Measurements from ENCODE around the gene MACF1. TPM values are rescaled to one million over a fixed set of nuclear protein-coding genes. Genes with fewer than 3 reads are reported as not detected.

Gene MACF1
- total RNA-seq, 3 donors from 2014 or later, result 279 to 350 (median 325) TPM

DNA sequence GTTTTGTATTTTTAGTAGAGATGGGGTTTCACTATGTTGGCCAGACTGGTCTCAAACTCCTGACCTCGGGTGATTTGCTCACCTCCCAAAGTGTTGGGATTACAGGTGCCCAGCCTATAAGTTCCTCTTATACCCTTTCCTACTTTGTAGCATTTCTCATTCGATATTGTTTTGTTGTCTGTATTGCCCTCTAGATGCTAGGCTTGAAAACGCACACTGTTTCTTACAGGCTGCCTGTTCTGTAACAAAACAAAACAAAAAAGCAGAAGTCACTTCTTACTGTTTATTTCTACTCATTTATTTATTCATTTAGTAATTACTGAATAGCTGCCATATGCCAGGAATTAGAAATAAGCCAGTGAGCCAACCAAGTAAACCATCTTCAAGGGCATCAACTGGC lies 150.1 kb downstream of the MACF1 start:
- no peak for TF ChIP-seq POLR2AphosphoS5 (IDR thresholded peaks at IDR 0.05)
- no peak for TF ChIP-seq POLR2A (IDR thresholded peaks at IDR 0.05)
- TF ChIP-seq, protein P1, sequence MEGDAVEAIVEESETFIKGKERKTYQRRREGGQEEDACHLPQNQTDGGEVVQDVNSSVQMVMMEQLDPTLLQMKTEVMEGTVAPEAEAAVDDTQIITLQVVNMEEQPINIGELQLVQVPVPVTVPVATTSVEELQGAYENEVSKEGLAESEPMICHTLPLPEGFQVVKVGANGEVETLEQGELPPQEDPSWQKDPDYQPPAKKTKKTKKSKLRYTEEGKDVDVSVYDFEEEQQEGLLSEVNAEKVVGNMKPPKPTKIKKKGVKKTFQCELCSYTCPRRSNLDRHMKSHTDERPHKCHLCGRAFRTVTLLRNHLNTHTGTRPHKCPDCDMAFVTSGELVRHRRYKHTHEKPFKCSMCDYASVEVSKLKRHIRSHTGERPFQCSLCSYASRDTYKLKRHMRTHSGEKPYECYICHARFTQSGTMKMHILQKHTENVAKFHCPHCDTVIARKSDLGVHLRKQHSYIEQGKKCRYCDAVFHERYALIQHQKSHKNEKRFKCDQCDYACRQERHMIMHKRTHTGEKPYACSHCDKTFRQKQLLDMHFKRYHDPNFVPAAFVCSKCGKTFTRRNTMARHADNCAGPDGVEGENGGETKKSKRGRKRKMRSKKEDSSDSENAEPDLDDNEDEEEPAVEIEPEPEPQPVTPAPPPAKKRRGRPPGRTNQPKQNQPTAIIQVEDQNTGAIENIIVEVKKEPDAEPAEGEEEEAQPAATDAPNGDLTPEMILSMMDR (IDR thresholded peaks at IDR 0.05), result no peak
- DNase-seq (ENCODE audit: low spot score in 2 of 2), result no peak
- Histone ChIP-seq H3K27me3 (no peaks in the 10 kb centered on the region), H3K4me1 (peaks cover 0 to 8% of the 10 kb centered on the region in 2 donors), H3K27ac (no peak overlapping the region), H3K4me3 (no peak overlapping the region), H3K9me3 (no peaks in the 10 kb centered on the region), H3K36me3 (peaks cover 19% of the 10 kb centered on the region)
- intact Hi-C loops (cut with DNase I; ENCODE audit: low total_unique reads), result no loop called here

DNA sequence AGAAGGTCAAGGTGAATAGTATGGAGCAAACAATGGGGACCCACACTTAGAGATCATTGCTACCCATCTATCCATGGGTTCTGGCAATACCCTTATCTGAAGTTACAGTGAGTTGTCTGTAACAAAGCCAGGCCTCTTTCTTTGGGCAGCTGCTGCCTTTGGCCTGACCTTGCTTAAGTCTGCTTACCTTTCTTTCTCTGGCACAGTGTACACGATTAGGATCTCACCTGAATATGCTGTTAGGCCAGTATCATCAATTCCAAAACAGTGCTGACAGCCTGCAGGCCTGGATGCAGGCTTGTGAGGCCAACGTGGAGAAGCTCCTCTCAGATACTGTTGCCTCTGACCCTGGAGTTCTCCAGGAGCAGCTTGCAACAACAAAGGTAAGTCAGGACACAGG lies 154.0 kb downstream of the MACF1 start:
- Histone ChIP-seq H3K4me3 (no peak overlapping the region), H3K9me3 (no peaks in the 10 kb centered on the region), H3K4me1 (peaks cover 0 to 8% of the 10 kb centered on the region in 2 donors), H3K36me3 (peaks cover 20% of the 10 kb centered on the region), H3K27me3 (no peaks in the 10 kb centered on the region), H3K27ac (peak overlapping the region in 1 of 2 donors; percentile 48)
- no peak for DNase-seq (ENCODE audit: low spot score in 2 of 2)
- intact Hi-C loops (cut with DNase I; ENCODE audit: low total_unique reads), result no loop called here
- TF ChIP-seq POLR2A (IDR thresholded peaks at IDR 0.05) (no peak), POLR2AphosphoS5 (IDR thresholded peaks at IDR 0.05) (no peak)
- TF ChIP-seq, protein P1 (IDR thresholded peaks at IDR 0.05), result no peak

DNA sequence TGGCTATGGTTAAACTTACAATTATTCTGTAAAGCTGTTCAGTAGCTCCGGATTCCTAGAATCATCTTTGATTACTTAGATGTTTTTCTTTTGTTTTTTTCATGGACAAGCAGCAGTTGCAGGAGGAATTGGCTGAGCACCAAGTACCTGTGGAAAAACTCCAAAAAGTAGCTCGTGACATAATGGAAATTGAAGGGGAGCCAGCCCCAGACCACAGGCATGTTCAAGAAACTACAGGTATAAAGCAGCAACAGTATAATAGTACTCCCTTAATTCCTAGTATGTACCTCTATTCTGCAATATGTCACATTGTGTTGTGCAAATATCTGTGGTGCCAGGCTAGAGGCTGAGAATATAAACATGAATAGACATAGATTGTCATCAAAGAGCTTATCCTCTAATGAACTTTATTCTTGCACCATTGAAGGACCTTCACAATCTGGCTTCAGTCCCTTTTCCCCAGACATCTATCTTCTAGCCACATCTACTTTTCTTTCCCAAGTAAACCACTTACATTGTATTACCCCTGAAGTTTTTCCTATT lies 154.6 kb downstream of the MACF1 start:
- no peaks in the 10 kb centered on the region for H3K9me3 ChIP-seq
- peaks cover 0 to 8% of the 10 kb centered on the region in 2 donors for H3K4me1 ChIP-seq
- peak in 1 of 2 donors; percentile 79 for DNase-seq (ENCODE audit: low spot score in 2 of 2)
- no peak overlapping the region for H3K4me3 ChIP-seq
- intact Hi-C loops (cut with DNase I; ENCODE audit: low total_unique reads), result no loop called here
- H3K27ac ChIP-seq, result peak overlapping the region; percentile 48 to 64
- peaks cover 17% of the 10 kb centered on the region for H3K36me3 ChIP-seq
- H3K27me3 ChIP-seq, result no peaks in the 10 kb centered on the region
- TF ChIP-seq POLR2AphosphoS5 (IDR thresholded peaks at IDR 0.05) (no peak), POLR2A (IDR thresholded peaks at IDR 0.05) (no peak)
- TF ChIP-seq, protein P1 (IDR thresholded peaks at IDR 0.05), result no peak

DNA sequence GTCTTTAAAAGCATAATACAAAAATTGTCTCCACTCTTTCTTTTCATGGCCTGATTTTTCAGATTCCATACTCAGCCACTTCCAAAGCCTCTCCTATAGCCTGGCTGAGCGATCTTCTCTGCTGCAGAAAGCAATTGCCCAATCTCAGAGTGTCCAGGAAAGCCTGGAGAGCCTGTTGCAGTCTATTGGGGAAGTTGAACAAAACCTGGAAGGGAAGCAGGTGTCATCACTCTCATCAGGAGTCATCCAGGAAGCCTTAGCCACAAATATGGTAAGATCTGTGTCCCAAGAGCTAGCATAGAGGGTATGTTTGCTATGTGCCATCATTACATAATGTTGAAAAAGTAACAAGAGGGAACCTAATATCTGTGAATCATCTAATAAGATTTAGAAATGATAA lies 156.2 kb downstream of the MACF1 start:
- peaks cover 0 to 8% of the 10 kb centered on the region in 2 donors for H3K4me1 ChIP-seq
- H3K4me3 ChIP-seq, result no peak overlapping the region
- no peak overlapping the region for H3K27ac ChIP-seq
- no peaks in the 10 kb centered on the region for H3K9me3 ChIP-seq
- intact Hi-C loops (cut with DNase I; ENCODE audit: low total_unique reads), result no loop called here
- DNase-seq (ENCODE audit: low spot score in 2 of 2), result no peak
- no peaks in the 10 kb centered on the region for H3K27me3 ChIP-seq
- H3K36me3 ChIP-seq, result peaks cover 17% of the 10 kb centered on the region
- no peak for TF ChIP-seq POLR2A (IDR thresholded peaks at IDR 0.05)
- TF ChIP-seq, protein P1 (IDR thresholded peaks at IDR 0.05), result no peak
- no peak for TF ChIP-seq POLR2AphosphoS5 (IDR thresholded peaks at IDR 0.05)

DNA sequence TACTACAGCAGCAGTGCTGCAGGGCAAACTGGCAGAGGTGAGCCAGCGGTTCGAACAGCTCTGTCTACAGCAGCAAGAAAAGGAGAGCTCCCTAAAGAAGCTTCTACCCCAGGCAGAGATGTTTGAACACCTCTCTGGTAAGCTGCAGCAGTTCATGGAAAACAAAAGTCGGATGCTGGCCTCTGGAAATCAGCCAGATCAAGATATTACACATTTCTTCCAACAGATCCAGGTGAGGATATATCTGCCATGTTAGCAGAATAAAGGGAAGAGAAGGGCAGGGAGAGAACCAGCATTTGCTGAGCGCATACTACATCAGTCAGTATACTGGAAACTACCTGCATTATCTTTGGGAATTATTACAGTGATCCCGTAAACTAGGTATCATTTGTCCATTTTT lies 157.0 kb downstream of the MACF1 start:
- Histone ChIP-seq H3K27ac (no peak overlapping the region), H3K4me1 (peaks cover 0 to 8% of the 10 kb centered on the region in 2 donors), H3K36me3 (peaks cover 17% of the 10 kb centered on the region), H3K4me3 (no peak overlapping the region), H3K27me3 (no peaks in the 10 kb centered on the region), H3K9me3 (no peaks in the 10 kb centered on the region)
- intact Hi-C loops (cut with DNase I; ENCODE audit: low total_unique reads), result no loop called here
- no peak for TF ChIP-seq POLR2A (IDR thresholded peaks at IDR 0.05)
- TF ChIP-seq, protein P1 (IDR thresholded peaks at IDR 0.05), result no peak
- no peak for TF ChIP-seq POLR2AphosphoS5 (IDR thresholded peaks at IDR 0.05)
- no peak for DNase-seq (ENCODE audit: low spot score in 2 of 2)

All from breast epithelium (tissue), 4 donors.